Measurements from ENCODE around the gene DKK1. TPM values are rescaled to one million over a fixed set of nuclear protein-coding genes. Genes with fewer than 3 reads are reported as not detected.

Gene DKK1
- total RNA-seq, 1 donor from 2014 or later = 3.1 TPM

- DNase-seq = no peak
- H3K27me3 Mint-ChIP-seq (ENCODE audit: unreplicated experiment) = no peaks in the 10 kb centered on the region
- H3K36me3 Mint-ChIP-seq (ENCODE audit: unreplicated experiment) = no peaks in the 10 kb centered on the region
- H3K4me3 Mint-ChIP-seq (ENCODE audit: unreplicated experiment) = no peak overlapping the region
- no peaks in the 10 kb centered on the region for H3K9me3 Mint-ChIP-seq (ENCODE audit: unreplicated experiment)
- no peak for TF ChIP-seq CTCF (IDR thresholded peaks at IDR 0.05; ENCODE audit: partially characterized antibody, unreplicated experiment)
- no peak overlapping the region for H3K27ac Mint-ChIP-seq (ENCODE audit: unreplicated experiment)
- no peaks in the 10 kb centered on the region for H3K4me1 Mint-ChIP-seq (ENCODE audit: low read depth, unreplicated experiment)
These were observed 30.9 kb upstream of the DKK1 start for GRCh38 chr10:52283174-52283573.

GRCh38 chr10:52284416-52285013, 29.6 kb upstream of the DKK1 start:
- Mint-ChIP-seq H3K36me3 (ENCODE audit: unreplicated experiment) (no peaks in the 10 kb centered on the region), H3K27ac (ENCODE audit: unreplicated experiment) (no peak overlapping the region), H3K4me1 (ENCODE audit: low read depth, unreplicated experiment) (no peaks in the 10 kb centered on the region), H3K4me3 (ENCODE audit: unreplicated experiment) (no peak overlapping the region), H3K27me3 (ENCODE audit: unreplicated experiment) (no peaks in the 10 kb centered on the region), H3K9me3 (ENCODE audit: unreplicated experiment) (no peaks in the 10 kb centered on the region)
- TF ChIP-seq CTCF (IDR thresholded peaks at IDR 0.05; ENCODE audit: partially characterized antibody, unreplicated experiment) = no peak
- no peak for DNase-seq

GRCh38 chr10:52287866-52288265, 26.2 kb upstream of the DKK1 start:
- Mint-ChIP-seq H3K36me3 (ENCODE audit: unreplicated experiment) (no peaks in the 10 kb centered on the region), H3K27me3 (ENCODE audit: unreplicated experiment) (no peaks in the 10 kb centered on the region), H3K27ac (ENCODE audit: unreplicated experiment) (no peak overlapping the region), H3K4me3 (ENCODE audit: unreplicated experiment) (no peak overlapping the region), H3K9me3 (ENCODE audit: unreplicated experiment) (no peaks in the 10 kb centered on the region), H3K4me1 (ENCODE audit: low read depth, unreplicated experiment) (no peaks in the 10 kb centered on the region)
- no peak for DNase-seq
- TF ChIP-seq CTCF (IDR thresholded peaks at IDR 0.05; ENCODE audit: partially characterized antibody, unreplicated experiment) = no peak

GRCh38 chr10:52297747-52298146, 16.3 kb upstream of the DKK1 start:
- no peak overlapping the region for H3K27ac Mint-ChIP-seq (ENCODE audit: unreplicated experiment)
- no peak for DNase-seq
- H3K36me3 Mint-ChIP-seq (ENCODE audit: unreplicated experiment) = no peaks in the 10 kb centered on the region
- no peaks in the 10 kb centered on the region for H3K27me3 Mint-ChIP-seq (ENCODE audit: unreplicated experiment)
- H3K9me3 Mint-ChIP-seq (ENCODE audit: unreplicated experiment) = no peaks in the 10 kb centered on the region
- no peak for TF ChIP-seq CTCF (IDR thresholded peaks at IDR 0.05; ENCODE audit: partially characterized antibody, unreplicated experiment)
- no peaks in the 10 kb centered on the region for H3K4me1 Mint-ChIP-seq (ENCODE audit: low read depth, unreplicated experiment)
- H3K4me3 Mint-ChIP-seq (ENCODE audit: unreplicated experiment) = no peak overlapping the region

- H3K27me3 Mint-ChIP-seq (ENCODE audit: unreplicated experiment) = no peaks in the 10 kb centered on the region
- H3K36me3 Mint-ChIP-seq (ENCODE audit: unreplicated experiment) = no peaks in the 10 kb centered on the region
- no peak for TF ChIP-seq CTCF (IDR thresholded peaks at IDR 0.05; ENCODE audit: partially characterized antibody, unreplicated experiment)
- no peaks in the 10 kb centered on the region for H3K4me1 Mint-ChIP-seq (ENCODE audit: low read depth, unreplicated experiment)
- H3K9me3 Mint-ChIP-seq (ENCODE audit: unreplicated experiment) = no peaks in the 10 kb centered on the region
- no peak overlapping the region for H3K27ac Mint-ChIP-seq (ENCODE audit: unreplicated experiment)
- no peak for DNase-seq
- no peak overlapping the region for H3K4me3 Mint-ChIP-seq (ENCODE audit: unreplicated experiment)
These were observed 13.3 kb upstream of the DKK1 start for GRCh38 chr10:52300599-52301277.
